ENCODE data around the gene AGBL4.

DNA sequence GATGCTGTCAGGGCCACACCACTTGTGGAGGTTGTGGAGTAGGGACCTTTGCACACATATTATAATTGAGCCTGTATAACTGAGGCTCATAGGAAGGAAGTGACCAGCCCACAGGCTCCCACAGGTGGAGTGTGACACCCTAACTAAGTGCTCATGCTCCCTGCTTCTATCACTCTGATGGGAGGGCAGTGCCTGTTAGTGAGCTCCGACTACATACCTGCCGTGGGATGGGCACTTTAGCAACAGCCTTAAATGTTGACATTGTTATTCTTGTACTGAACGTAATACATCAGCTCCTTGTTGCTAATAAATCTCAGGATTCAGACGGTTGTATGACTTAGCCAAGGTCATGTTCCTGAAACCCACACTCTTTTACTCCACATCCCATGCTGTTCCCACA is 1305.0 kb downstream of the AGBL4 start:
- TF ChIP-seq POLR2A (IDR thresholded peaks at IDR 0.05): no peak
- no peak for TF ChIP-seq CTCF (IDR thresholded peaks at IDR 0.05 in 4 of 5, conservative IDR thresholded peaks at IDR 0.05 in 1 of 5)
